Measurements from ENCODE around the gene SIN3B.
"Not testable (repeated sequence)": the region's sequence is repeated elsewhere in the genome, so short reads cannot be mapped to it uniquely, and the experiment has no call there.

The SIN3B gene

GRCh38 chr19:16829010-16829821, at the start of gene SIN3B:
Gene SIN3B, plus strand, starts transcription at chr19:16829398. Its CDS starts 23 bp downstream, at chr19:16829421.
- peak; percentile 77 to 84 for DNase-seq (ENCODE audit: low read depth in 2 of 2)

GRCh38 chr19:16779539-16780163, 49.5 kb upstream of the SIN3B start:
- DNase-seq (ENCODE audit: low read depth in 2 of 2), result no peak

- DNase-seq (ENCODE audit: low read depth in 2 of 2), result no peak
Measured at GRCh38 chr19:16782719-16783118, 46.5 kb upstream of the SIN3B start.

- DNase-seq (ENCODE audit: low read depth in 2 of 2), result no peak
Measured at GRCh38 chr19:16788479-16788878, 40.7 kb upstream of the SIN3B start.

- no peak for DNase-seq (ENCODE audit: low read depth in 2 of 2)
Measured at GRCh38 chr19:16789238-16789637, 40.0 kb upstream of the SIN3B start.

- DNase-seq (ENCODE audit: low read depth in 2 of 2), result no peak
Measured at GRCh38 chr19:16790051-16790450, 39.1 kb upstream of the SIN3B start.

- DNase-seq (ENCODE audit: low read depth in 2 of 2), result no peak
Measured at GRCh38 chr19:16791942-16792341, 37.3 kb upstream of the SIN3B start.

GRCh38 chr19:16794456-16795441, 34.4 kb upstream of the SIN3B start:
- no peak for DNase-seq (ENCODE audit: low read depth in 2 of 2)

GRCh38 chr19:16795731-16796130, 33.5 kb upstream of the SIN3B start:
- no peak for DNase-seq (ENCODE audit: low read depth in 2 of 2)

- no peak for DNase-seq (ENCODE audit: low read depth in 2 of 2)
Measured at GRCh38 chr19:16797876-16798275, 31.3 kb upstream of the SIN3B start.

GRCh38 chr19:16798326-16798725, 30.9 kb upstream of the SIN3B start:
- DNase-seq (ENCODE audit: low read depth in 2 of 2), result not testable (repeated sequence)

- DNase-seq (ENCODE audit: low read depth in 2 of 2), result no peak
Measured at GRCh38 chr19:16799740-16800139, 29.5 kb upstream of the SIN3B start.

- no peak for DNase-seq (ENCODE audit: low read depth in 2 of 2)
Measured at GRCh38 chr19:16801600-16802013, 27.6 kb upstream of the SIN3B start.

- DNase-seq (ENCODE audit: low read depth in 2 of 2), result no peak
Measured at GRCh38 chr19:16804176-16804575, 25.0 kb upstream of the SIN3B start.

GRCh38 chr19:16807549-16808284, 21.5 kb upstream of the SIN3B start:
- no peak for DNase-seq (ENCODE audit: low read depth in 2 of 2)

- no peak for DNase-seq (ENCODE audit: low read depth in 2 of 2)
Measured at GRCh38 chr19:16814526-16815100, 14.6 kb upstream of the SIN3B start.

GRCh38 chr19:16820056-16820455, 9.1 kb upstream of the SIN3B start:
- no peak for DNase-seq (ENCODE audit: low read depth in 2 of 2)

- DNase-seq (ENCODE audit: low read depth in 2 of 2), result no peak
Measured at GRCh38 chr19:16821081-16821480, 8.1 kb upstream of the SIN3B start.

- DNase-seq (ENCODE audit: low read depth in 2 of 2), result no peak
Measured at GRCh38 chr19:16822648-16823047, 6.5 kb upstream of the SIN3B start.

GRCh38 chr19:16824658-16825311, 4.4 kb upstream of the SIN3B start:
- no peak for DNase-seq (ENCODE audit: low read depth in 2 of 2)

Measured in stimulated activated CD8-positive, alpha-beta memory T cell treated with anti-CD3 and anti-CD28 coated beads, Interleukin-15, amount 100 ng/mL, for 48 hours (primary cell).